Liver (tissue), 9 donors: Measurements from ENCODE around the gene PLCL1. TPM values are rescaled to one million over a fixed set of nuclear protein-coding genes. Genes with fewer than 3 reads are reported as not detected.

ENCODE experiments used
- DNase-seq: peaks from one replicate; pipeline ENCODE4 v3.0.0-alpha.2; 2017; ENCODE audit warnings: low spot score
- H3K27ac ChIP-seq, 2 donors: one replicate each; pipeline ENCODE4 v1.7.0; 2013; ENCODE audit warnings: inconsistent platforms in 2 of 2, low read length in 2 of 2, control low read depth in 1 of 2, low read depth in 1 of 2, mild to moderate bottlenecking in 1 of 2
- H3K27me3 ChIP-seq, 4 donors: one replicate each; pipeline versions ENCODE4 v1.6.1 to v1.7.0; 2013; ENCODE audit warnings: low read length in 3 of 4, inconsistent platforms in 1 of 4, mild to moderate bottlenecking in 1 of 4, moderate library complexity in 1 of 4; ENCODE audit not compliant: control insufficient read depth in 4 of 4, insufficient read depth in 4 of 4
- H3K36me3 ChIP-seq, 4 donors: one replicate each; pipeline versions ENCODE4 v1.6.1 to v1.7.0; 2013; ENCODE audit warnings: low read length in 3 of 4, mild to moderate bottlenecking in 3 of 4, low read depth in 1 of 4, moderate library complexity in 1 of 4; ENCODE audit not compliant: control insufficient read depth in 4 of 4, insufficient read depth in 3 of 4
- H3K4me1 ChIP-seq, 4 donors: one replicate each; pipeline versions ENCODE4 v1.6.1 to v1.7.0; 2013; ENCODE audit warnings: low read length in 3 of 4, mild to moderate bottlenecking in 3 of 4, moderate library complexity in 1 of 4; ENCODE audit not compliant: control insufficient read depth in 4 of 4, insufficient read depth in 4 of 4
- H3K4me3 ChIP-seq, 3 donors: one replicate each; pipeline versions ENCODE4 v1.6.1 to v1.7.0; 2013; ENCODE audit warnings: low read length in 3 of 3, control low read depth in 1 of 3, low read depth in 1 of 3, mild to moderate bottlenecking in 1 of 3
- H3K9ac ChIP-seq, 2 donors: one replicate each; pipeline ENCODE4 v1.7.0; 2013; ENCODE audit warnings: low read length in 2 of 2, mild to moderate bottlenecking in 2 of 2, moderate library complexity in 2 of 2, control low read depth in 1 of 2, low read depth in 1 of 2
- H3K9me3 ChIP-seq, 4 donors: one replicate each; pipeline versions ENCODE4 v1.6.1 to v1.7.0; 2013; ENCODE audit warnings: low read length in 3 of 4; ENCODE audit not compliant: control insufficient read depth in 4 of 4
- ATF3 ChIP-seq: IDR thresholded peaks from 2 replicates; pipeline ENCODE4 v1.6.1; 2016; ENCODE audit warnings: antibody characterized with exemption
- CTCF ChIP-seq: fragments of 150-350 bp; IDR thresholded peaks from 2 replicates; pipeline ENCODE4 v1.5.1; 2017; ENCODE audit warnings: improper control_type of control experiment, low read depth, low read length; ENCODE audit not compliant: missing input control
- EGR1 ChIP-seq, 2 donors: IDR thresholded peaks; 2 replicates each; pipeline ENCODE4 v1.6.1; 2016 to 2018; ENCODE audit warnings: antibody characterized with exemption in 2 of 2, low read depth in 2 of 2
- FOXA1 ChIP-seq: IDR thresholded peaks from 2 replicates; pipeline ENCODE4 v1.6.1; 2016; ENCODE audit warnings: antibody characterized with exemption
- FOXA2 ChIP-seq: IDR thresholded peaks from 2 replicates; pipeline ENCODE4 v1.6.1; 2016; ENCODE audit warnings: antibody characterized with exemption
- GABPA ChIP-seq, 2 donors: IDR thresholded peaks in 1 of 2; conservative IDR thresholded peaks in 1 of 2; 2 replicates each; pipeline ENCODE4 v1.6.1; 2016; ENCODE audit warnings: antibody characterized with exemption in 2 of 2, mild to moderate bottlenecking in 1 of 2, moderate library complexity in 1 of 2
- HNF4A ChIP-seq, 2 donors: conservative IDR thresholded peaks; 2 replicates each; pipeline ENCODE4 v1.6.1; 2016; ENCODE audit warnings: antibody characterized with exemption in 2 of 2, mild to moderate bottlenecking in 2 of 2
- NR2F2 ChIP-seq: IDR thresholded peaks from 2 replicates; pipeline ENCODE4 v1.6.1; 2016; ENCODE audit warnings: antibody characterized with exemption
- REST ChIP-seq: IDR thresholded peaks from 2 replicates; pipeline ENCODE4 v1.6.1; 2016; ENCODE audit warnings: antibody characterized with exemption, mild to moderate bottlenecking
- RXRA ChIP-seq, 2 donors: IDR thresholded peaks; 2 replicates each; pipeline ENCODE4 v1.6.1; 2017 to 2018; ENCODE audit warnings: antibody characterized with exemption in 2 of 2, mild to moderate bottlenecking in 1 of 2
- TAF1 ChIP-seq: conservative IDR thresholded peaks from 2 replicates; pipeline ENCODE4 v1.6.1; 2016; ENCODE audit warnings: antibody characterized with exemption, mild to moderate bottlenecking
- YY1 ChIP-seq: IDR thresholded peaks from 2 replicates; pipeline ENCODE4 v1.6.1; 2016; ENCODE audit warnings: antibody characterized with exemption, mild to moderate bottlenecking
- WGBS: extraction: QIAGEN DNeasy Blood & Tissue Kit; methylation state at CpG from one replicate; pipeline ENCODE4 v1.1.7; 2013; 5-methylcytosine and 5-hydroxymethylcytosine counted together
- polyA plus RNA-seq, 2 donors: library from polyadenylated mRNA; stranded (reverse) in 1 of 2; unstranded in 1 of 2; fragments of 200-250 nt in 1 of 2; fragments of >200 nt in 1 of 2; fragmentation: Nextera tagmentation in 1 of 2; extraction: Ambion mirVana in 1 of 2; gene quantifications; one replicate each; pipeline versions ENCODE4 v1.2.1 to v1.2.3, GENCODE V29; 2013 to 2015
- total RNA-seq, 2 donors: library from RNA; depleted of rRNA; stranded (reverse); fragments of >200 nt; gene quantifications; one replicate each; pipeline ENCODE4 v1.2.3, GENCODE V29; 2014
- TF ChIP-seq, protein P1 (sequence below): IDR thresholded peaks from 2 replicates; pipeline ENCODE4 v1.6.1; 2016; ENCODE audit warnings: antibody characterized with exemption
- TF ChIP-seq, protein P2 (sequence below): IDR thresholded peaks from 2 replicates; pipeline ENCODE4 v1.6.1; 2016; ENCODE audit warnings: antibody characterized with exemption
- donor health status: healthy.
- donor health status: healthy.
- donor health status: healthy.
- donor health status: healthy.
- donor health status: healthy.

The PLCL1 gene
- total and polyA plus RNA-seq, 4 donors, result 0.08 to 0.59 (median 0.31) TPM

DNA sequence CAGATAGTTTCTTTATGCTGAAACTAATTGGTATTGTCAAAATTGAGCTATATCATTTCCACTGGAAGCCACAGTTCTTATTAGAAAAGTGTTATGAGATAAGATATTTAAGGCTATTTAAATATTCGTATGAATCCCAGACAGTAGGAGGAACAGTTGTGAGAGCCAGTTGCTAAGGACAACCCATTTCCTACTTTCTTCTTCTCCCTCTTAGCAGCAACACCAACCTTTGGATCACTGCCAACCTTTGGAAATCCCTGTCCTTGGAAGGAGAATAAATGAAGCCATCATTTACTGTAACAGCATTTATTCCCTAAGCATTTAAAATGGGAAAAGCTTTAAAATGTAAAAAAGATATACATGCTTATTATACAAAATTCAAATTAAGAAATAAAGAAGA lies 85.8 kb downstream of the PLCL1 start:
- H3K4me1 ChIP-seq, result peaks cover 0 to 3% (median 0%) of the 10 kb centered on the region in 4 donors
- no peak overlapping the region for H3K9ac ChIP-seq
- no peaks in the 10 kb centered on the region for H3K36me3 ChIP-seq
- TF ChIP-seq EGR1 (IDR thresholded peaks at IDR 0.05; ENCODE audit: low read depth in 2 of 2), result no peak
- no peak for TF ChIP-seq NR2F2
- TF ChIP-seq FOXA2, result no peak
- TF ChIP-seq, protein P1, sequence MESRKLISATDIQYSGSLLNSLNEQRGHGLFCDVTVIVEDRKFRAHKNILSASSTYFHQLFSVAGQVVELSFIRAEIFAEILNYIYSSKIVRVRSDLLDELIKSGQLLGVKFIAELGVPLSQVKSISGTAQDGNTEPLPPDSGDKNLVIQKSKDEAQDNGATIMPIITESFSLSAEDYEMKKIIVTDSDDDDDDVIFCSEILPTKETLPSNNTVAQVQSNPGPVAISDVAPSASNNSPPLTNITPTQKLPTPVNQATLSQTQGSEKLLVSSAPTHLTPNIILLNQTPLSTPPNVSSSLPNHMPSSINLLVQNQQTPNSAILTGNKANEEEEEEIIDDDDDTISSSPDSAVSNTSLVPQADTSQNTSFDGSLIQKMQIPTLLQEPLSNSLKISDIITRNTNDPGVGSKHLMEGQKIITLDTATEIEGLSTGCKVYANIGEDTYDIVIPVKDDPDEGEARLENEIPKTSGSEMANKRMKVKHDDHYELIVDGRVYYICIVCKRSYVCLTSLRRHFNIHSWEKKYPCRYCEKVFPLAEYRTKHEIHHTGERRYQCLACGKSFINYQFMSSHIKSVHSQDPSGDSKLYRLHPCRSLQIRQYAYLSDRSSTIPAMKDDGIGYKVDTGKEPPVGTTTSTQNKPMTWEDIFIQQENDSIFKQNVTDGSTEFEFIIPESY, result no peak
- no peak for TF ChIP-seq RXRA (IDR thresholded peaks at IDR 0.05)
- TF ChIP-seq YY1, result no peak
- no peak for TF ChIP-seq GABPA (IDR thresholded peaks at IDR 0.05 in 1 of 2, conservative IDR thresholded peaks at IDR 0.05 in 1 of 2)
- no peak for TF ChIP-seq REST
- WGBS, result 40% methylated on average over 1 of the region's 1 CpG
- H3K27ac ChIP-seq, result no peak overlapping the region
- DNase-seq, result no peak
- no peaks in the 10 kb centered on the region for H3K9me3 ChIP-seq
- H3K4me3 ChIP-seq, result no peak overlapping the region
- peaks cover 0 to 2% (median 0%) of the 10 kb centered on the region in 4 donors for H3K27me3 ChIP-seq

DNA sequence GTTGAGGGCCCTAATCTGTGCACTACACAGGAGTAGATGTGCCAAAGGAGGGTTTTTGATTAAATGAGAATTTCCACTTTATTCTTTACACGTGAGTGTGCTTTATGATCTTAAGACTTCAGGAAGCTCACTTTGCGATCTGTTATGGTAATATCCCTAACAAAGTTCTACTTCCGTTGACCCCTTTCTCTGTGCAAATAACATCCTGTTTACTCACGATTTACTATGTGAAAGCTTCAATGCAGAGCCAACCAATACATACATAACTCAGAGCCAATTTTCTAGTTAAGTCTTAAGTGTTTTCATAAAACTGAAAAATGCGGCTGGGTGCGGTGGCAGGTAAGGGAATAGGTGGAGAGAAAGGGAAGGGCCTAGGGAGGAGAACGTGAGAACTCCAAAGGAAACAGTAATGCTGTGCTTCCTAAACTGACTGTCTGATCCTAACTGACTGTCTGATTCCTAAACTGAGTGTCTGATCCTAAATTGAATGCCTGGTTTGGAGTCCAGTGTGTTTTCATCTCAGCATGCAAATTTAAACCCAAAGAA lies 87.6 kb downstream of the PLCL1 start:
- no peak for DNase-seq
- WGBS, result 59% methylated on average over 7 of the region's 7 CpGs
- no peaks in the 10 kb centered on the region for H3K36me3 ChIP-seq
- no peak overlapping the region for H3K4me3 ChIP-seq
- peaks cover 0 to 2% (median 0%) of the 10 kb centered on the region in 4 donors for H3K27me3 ChIP-seq
- no peak overlapping the region for H3K27ac ChIP-seq
- no peaks in the 10 kb centered on the region for H3K9me3 ChIP-seq
- TF ChIP-seq, protein P2, sequence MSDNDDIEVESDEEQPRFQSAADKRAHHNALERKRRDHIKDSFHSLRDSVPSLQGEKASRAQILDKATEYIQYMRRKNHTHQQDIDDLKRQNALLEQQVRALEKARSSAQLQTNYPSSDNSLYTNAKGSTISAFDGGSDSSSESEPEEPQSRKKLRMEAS, result no peak
- no peak for TF ChIP-seq TAF1
- no peak overlapping the region for H3K9ac ChIP-seq
- H3K4me1 ChIP-seq, result peaks cover 0 to 3% (median 0%) of the 10 kb centered on the region in 4 donors

GRCh38 chr2:197893403-197894177 lies 89.2 kb downstream of the PLCL1 start:
- Histone ChIP-seq H3K4me3 (no peak overlapping the region), H3K27me3 (peaks cover 0 to 2% (median 0%) of the 10 kb centered on the region in 4 donors), H3K36me3 (no peaks in the 10 kb centered on the region), H3K27ac (no peak overlapping the region), H3K9ac (no peak overlapping the region), H3K9me3 (no peaks in the 10 kb centered on the region), H3K4me1 (peaks cover 0 to 3% (median 0%) of the 10 kb centered on the region in 4 donors)
- DNase-seq, result no peak
- no peak for TF ChIP-seq RXRA (IDR thresholded peaks at IDR 0.05)
- TF ChIP-seq, protein P2, result no peak
- no peak for TF ChIP-seq ATF3
- TF ChIP-seq, protein P1, result no peak
- TF ChIP-seq CTCF, result no peak
- TF ChIP-seq FOXA1, result no peak
- no peak for TF ChIP-seq HNF4A (conservative IDR thresholded peaks at IDR 0.05)
- no peak for TF ChIP-seq EGR1 (IDR thresholded peaks at IDR 0.05; ENCODE audit: low read depth in 2 of 2)
- TF ChIP-seq NR2F2, result no peak
- 46% methylated on average over 6 of the region's 6 CpGs for WGBS
